SH-SY5Y (cell line): Measurements from ENCODE around the gene LRRTM1.

Source experiments
- GATA2 ChIP-seq: IDR thresholded peaks from 2 replicates; pipeline ENCODE4 v1.6.1; 2011; ENCODE audit warnings: mild to moderate bottlenecking, low read depth, low read length
- GATA3 ChIP-seq: IDR thresholded peaks from 2 replicates; pipeline ENCODE4 v1.6.1; 2011; ENCODE audit warnings: low read depth, mild to moderate bottlenecking, low read length, moderate library complexity

LRRTM1 gene

DNA sequence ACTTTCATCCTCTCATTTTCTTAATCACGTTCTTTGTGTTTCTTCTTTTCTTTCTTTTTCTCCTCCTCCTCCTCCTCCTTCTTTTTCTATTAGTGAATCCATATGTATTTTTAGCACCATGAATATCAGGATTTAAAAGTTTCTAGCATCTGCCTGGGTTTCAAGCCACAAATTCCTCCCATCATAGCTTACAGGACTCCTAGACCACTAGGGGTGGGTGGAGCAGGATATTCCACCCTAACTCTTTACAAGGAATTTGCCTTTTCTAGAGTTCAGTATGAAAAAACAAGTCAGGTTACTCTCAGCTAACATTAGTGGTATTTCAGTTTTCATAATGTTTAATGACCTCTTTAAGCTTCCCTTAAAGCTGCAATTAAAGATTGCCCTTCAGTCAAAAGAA is 19.1 kb upstream of the LRRTM1 start:
- no peak for TF ChIP-seq GATA2
- no peak for TF ChIP-seq GATA3

DNA sequence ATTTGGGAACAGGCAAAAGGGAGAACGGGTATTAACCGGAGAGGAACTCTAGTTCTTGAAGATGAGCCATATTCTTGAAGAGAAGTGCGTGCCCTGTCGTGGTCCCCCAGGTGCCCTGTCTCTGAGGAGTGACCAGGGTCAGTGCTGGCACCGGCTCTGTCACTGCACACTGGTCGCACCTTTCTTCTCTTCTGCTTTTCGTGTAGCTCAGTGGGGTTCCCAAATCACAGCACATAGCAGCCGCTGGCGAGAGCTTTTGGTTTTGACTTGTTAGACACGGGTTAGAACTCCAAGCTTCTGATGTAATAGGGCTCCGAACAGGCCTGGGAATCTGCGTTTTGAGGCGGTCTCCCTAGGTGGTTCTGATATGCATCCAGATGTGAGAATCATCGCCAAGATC is 18.4 kb upstream of the LRRTM1 start:
- TF ChIP-seq GATA3, result no peak
- TF ChIP-seq GATA2, result no peak

DNA sequence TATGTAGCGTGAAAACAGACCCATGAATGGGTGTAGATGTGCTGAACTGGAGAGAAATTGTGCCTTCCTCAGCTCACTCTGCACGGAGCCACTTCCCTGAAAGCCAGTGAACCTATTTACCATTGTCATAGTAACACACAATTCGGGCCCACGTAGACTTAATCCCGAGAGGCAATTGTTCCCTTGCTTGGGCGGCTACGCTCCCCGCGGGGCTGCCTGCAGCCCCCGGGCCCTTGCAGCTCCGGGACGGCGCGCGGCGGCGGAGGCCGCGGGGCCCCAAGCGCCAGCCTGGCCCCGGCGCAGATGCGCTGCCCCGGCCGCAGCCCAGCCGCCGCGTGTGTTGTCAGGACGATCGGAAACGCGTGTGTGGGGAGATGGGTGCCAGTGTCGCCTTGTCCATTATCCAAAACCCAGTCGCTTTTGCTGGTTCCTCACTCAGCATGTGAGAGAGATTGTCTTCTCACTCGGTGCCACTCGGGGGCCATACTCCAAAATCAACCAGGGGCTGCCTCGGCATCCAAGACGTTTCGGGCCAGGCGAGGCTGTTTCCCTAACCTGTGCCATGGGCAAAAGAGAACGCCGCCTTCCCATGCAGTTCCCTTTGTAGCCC is 17.9 kb upstream of the LRRTM1 start:
- TF ChIP-seq GATA3, result no peak
- no peak for TF ChIP-seq GATA2

DNA sequence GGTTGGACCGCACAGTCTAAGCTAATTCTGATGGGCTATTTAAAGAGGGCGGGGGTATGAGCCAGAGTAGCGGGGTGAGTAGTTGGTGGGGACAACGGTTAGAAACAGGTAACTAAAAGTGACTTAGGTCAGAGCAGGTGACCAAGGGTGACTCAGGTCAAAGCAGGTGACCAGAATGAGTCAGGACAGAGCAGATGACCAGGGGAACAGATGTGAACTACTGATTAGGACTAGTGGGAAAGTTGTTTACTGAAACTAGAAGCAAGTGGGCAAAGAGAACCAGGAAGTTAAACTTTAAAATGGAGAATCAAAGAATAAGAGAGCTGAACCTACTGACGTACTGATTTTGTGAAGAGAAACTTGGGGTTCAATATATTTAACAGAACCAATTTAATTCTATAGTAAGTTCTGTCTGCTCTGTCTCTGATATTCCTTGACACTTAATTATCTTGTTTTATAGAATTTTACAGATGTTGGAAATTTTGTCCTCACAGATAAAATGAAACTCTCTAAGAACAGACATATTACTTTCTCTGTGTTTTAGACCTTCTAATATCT is 7.8 kb upstream of the LRRTM1 start:
- TF ChIP-seq GATA3 (no peak), GATA2 (no peak)

DNA sequence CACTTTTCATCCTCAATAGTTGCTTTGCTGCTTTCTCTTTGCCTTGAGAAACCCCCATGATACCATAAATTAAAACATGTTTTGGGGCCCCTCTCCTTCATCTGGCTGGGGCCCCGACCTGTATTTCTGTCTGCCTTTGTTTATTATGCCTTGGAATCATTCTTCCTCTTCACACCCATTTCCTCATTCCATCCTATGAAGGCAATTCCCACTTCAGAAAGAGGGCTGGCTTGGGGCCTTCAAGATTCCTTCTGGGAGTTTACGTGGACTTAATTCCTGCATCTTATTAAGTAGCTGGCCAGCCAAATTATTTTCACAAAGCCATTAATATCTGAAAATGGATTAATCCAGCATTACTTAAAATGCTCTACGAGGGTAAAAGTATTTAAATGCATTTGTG is 6.8 kb upstream of the LRRTM1 start:
- TF ChIP-seq GATA3 (no peak), GATA2 (no peak)

DNA sequence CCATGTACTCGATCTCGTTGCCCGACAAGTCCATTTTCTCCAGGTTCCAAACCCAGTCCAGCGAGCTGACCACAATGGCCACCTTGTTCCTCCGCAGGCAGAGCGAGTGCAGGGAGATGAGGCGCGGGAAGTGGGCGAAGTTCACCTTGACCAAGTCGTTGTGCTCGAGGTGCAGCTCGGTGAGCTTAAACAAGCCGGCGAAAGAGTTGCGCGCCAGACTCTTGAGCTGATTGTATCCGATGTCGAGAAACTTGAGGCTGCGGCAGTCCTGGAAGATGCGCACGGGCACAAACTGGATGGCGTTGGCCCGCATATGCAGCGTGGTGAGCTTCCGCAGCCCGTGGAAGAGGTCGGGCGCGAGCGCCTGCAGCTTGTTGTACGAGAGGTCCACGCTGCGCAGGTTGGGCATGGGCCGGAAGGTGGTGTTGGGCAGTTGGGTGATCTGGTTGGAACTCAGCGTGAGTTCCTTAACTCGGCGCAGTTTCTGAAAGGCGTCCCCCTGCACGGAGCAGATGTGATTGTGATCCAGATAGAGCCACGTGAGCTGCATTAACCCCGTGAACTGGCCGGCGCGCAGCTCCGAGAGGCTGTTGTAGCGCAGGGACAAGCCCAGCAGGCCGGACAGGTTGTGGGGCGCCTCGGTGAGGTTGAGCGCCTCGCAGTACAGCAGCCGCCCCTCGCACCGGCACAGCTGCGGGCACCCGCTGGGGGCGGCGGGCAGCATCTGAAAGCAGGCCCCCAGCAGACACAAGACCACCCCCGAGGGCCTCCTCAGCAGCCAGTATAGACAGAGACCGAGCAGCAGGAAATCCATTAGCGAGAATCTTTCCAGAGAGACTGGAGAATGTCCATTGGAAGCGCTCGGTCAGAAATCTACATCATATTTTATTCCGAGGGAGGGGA is 1.3 kb downstream of the LRRTM1 start:
- TF ChIP-seq GATA3, result no peak
- peak; percentile 36; the same call in 1 of the 2 replicates for TF ChIP-seq GATA2

DNA sequence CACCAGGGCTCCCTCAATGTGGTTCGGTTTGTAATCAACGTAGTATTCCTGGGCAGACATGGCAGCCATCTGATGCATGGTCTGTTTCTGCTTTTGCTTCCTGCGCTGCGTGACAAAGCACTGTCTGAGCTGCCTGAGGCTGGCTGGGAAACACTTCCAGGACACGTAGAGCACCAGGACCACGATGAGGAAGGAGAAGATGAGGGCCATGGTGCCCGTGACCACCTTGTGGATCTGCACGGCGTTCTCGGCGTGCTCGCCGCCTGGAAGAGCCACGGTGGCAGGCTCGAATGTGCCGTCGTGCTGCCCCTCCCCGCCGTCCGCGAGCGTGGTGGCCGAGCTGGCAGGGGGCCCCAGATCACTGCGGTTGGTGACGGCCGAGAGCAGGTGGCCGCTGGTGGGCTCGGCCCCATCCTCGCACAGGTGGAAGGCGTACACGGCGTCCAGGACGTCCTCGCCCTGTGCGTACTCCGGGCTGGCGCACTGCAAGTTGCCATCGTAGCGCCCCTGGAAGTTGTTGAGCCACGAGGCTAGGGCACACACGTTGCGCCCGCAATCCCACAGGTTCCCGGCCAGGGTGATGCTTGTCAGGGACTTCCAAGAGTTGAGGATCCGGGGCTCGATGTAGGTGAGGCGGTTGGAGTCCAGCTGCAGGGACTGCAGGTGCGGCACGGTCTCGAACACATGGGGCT is 2.1 kb downstream of the LRRTM1 start:
- TF ChIP-seq GATA2, result no peak
- TF ChIP-seq GATA3, result no peak

DNA sequence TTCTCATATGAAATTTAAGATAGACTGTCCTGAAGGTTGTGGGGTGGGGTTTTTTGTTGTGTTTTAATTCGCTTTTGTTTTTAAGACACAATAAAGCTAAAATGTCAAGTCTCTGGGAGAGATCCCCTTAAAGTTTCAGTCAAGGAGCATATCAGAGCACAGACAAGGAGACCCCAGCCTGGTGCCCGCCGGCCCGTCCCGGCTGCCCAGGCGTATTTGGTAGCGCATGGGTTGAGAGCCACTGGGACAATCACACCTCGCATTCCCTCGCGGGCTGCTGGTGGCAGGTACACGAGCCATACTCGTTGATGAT is 2.6 kb downstream of the LRRTM1 start:
- TF ChIP-seq GATA3 (no peak), GATA2 (no peak)

DNA sequence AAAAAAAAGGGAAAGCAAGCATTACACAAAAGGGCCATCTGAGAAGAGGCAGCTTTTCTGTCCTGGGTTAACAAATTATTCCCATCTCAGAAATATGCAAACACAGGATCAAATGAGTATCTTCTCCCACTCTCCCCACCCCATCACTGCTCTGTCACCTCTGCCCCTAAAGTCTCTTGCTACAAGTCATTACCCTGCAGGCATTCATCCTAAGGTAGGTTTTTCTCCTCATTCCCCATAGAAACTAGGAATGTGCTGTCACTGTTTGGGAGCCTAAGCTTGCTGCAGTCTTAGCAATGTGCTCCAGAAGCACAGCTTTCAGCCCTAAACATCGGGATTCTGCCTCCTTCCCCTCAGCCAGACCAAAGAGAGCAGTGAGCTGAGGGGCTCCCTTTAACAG is 3.6 kb downstream of the LRRTM1 start:
- no peak for TF ChIP-seq GATA3
- TF ChIP-seq GATA2, result no peak

DNA sequence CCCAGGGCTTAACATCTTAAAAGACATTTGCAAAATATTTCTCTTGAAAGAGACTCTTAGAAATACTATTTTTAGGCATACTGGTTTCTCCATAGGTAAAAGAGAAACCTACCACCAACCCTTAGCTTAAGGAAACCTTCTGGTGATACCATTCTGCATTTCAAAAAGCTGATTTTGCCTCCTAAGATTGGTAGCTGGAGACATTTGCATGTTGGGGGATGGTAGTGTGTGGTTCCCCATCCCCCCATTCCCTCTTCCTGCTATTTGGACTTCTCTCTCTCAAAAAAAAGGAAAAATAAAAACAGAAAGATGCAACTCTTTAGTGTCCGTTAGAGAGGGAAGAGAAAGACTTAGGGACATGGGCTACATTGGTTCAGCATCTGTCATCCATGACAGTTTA is 4.2 kb downstream of the LRRTM1 start:
- no peak for TF ChIP-seq GATA2
- TF ChIP-seq GATA3, result no peak

DNA sequence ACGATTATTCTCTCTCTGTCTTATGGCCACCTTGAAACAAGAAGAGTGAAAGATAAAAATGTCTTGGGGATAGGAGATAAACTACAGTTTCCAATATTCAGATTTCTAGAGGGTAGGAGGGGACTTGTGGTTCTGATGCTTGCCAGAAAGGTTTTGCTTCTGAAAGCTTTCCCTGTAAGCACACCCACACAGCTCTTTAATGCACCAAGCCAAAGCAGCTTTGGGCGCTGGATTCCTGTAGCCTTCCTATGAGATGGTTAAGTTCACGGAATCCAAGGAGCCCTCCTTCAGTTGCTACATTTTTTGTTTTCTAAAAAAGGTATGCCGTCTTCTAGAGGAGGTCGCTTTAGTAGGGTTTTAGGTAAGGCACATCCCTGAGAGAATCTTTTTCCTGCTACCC is 4.9 kb downstream of the LRRTM1 start:
- TF ChIP-seq GATA3 (no peak), GATA2 (no peak)

DNA sequence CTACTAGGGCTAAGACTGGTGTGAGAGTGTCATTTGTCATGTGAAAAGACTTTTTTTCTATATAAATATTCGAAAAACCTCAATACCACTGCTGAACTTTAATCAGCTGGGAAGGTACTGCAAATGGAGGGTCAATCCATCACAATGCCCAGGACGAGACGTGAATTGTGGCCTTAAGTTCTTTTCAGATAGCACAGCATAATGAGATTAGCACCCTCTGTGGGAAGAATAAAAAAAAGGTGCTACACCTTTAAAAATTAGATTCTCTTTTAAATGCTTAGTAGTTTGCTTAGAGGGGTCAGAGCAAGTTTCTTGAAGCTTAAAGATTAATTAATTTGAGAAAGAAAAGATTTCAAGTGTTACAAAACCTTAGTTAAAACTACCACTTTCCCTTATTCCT is 5.6 kb downstream of the LRRTM1 start:
- TF ChIP-seq GATA3 (no peak), GATA2 (no peak)

DNA sequence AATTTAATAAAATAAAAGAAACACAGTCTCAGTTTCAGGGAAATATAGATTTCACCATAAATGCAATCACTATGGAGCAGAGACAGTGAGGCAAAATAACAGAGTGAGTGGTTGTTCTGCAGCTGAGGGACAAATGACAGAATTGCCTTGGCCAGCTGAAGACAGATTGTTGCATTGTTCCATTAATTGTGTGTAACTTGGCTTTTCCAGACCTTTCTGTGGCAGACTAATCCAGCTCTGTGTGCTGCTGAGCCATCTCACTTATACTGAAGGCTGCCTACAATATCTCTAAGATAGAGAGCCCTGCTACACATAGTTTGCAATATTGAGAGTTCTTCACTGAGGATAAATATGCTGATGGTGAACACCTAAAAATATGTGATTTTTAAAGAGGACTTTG is 11.5 kb downstream of the LRRTM1 start:
- TF ChIP-seq GATA2, result no peak
- TF ChIP-seq GATA3, result no peak

DNA sequence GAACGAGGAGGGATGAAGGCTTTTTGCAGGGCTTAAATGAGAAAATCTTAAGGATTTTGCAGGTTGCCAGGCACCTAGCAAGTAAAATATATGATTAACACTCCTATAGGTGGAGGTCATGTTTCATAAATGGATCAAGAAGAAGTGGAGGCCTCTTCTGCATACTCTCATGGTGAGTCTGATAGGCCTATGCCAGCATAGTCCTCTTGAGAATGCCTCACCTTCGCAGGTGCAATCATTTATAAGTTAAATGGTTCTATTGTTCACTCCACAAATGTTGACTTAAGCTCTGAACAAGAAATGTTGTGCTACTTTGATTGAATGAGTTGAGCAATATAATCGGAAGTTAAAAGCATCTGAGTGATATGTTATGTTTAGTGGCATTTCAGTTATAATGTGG is 12.1 kb downstream of the LRRTM1 start:
- TF ChIP-seq GATA2 (no peak), GATA3 (no peak)

DNA sequence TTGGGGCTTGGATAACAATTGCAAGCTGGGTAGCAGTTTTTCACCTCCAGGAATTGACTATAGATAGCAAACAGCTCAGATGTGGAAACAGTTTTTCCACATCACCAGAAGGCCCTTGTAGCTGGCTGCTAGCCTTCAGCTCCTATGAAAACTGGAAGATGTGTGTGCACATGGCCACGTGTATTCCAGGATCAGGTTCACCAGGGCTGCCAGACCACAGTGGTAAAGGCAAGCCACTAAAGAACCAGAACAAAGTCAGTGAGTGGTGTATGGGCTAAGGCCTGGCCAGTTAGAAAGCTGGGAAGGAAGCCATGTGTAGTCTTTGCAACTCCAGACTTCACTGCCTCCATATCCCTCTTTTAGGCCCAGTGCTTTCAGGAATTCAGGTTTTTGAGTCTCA is 12.9 kb downstream of the LRRTM1 start:
- no peak for TF ChIP-seq GATA3
- TF ChIP-seq GATA2, result no peak

DNA sequence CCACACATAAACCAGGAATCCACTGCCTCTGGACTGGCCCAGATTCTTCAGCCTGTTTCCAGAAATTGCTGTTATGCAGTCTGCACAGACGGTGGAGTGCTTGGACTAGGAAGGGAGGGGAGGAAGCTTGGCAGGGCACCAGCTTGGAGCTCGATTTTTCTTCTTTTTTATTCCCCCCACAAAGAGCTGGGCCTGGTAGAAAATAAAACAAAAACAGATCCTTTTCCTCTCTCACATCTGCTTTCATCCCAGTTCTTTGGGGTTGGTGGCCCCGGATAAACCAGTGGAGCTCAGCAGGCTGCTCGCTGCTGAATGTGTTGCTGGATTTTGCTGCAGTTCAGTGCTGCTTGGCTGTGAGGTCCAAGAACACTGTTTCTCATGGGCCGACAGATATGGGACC is 16.0 kb downstream of the LRRTM1 start:
- no peak for TF ChIP-seq GATA3
- TF ChIP-seq GATA2, result no peak
